ENCODE data around the gene ATAD5.
"Not testable (repeated sequence)": the region's sequence is repeated elsewhere in the genome, so short reads cannot be mapped to it uniquely, and the experiment has no call there.

Gene ATAD5, protein sequence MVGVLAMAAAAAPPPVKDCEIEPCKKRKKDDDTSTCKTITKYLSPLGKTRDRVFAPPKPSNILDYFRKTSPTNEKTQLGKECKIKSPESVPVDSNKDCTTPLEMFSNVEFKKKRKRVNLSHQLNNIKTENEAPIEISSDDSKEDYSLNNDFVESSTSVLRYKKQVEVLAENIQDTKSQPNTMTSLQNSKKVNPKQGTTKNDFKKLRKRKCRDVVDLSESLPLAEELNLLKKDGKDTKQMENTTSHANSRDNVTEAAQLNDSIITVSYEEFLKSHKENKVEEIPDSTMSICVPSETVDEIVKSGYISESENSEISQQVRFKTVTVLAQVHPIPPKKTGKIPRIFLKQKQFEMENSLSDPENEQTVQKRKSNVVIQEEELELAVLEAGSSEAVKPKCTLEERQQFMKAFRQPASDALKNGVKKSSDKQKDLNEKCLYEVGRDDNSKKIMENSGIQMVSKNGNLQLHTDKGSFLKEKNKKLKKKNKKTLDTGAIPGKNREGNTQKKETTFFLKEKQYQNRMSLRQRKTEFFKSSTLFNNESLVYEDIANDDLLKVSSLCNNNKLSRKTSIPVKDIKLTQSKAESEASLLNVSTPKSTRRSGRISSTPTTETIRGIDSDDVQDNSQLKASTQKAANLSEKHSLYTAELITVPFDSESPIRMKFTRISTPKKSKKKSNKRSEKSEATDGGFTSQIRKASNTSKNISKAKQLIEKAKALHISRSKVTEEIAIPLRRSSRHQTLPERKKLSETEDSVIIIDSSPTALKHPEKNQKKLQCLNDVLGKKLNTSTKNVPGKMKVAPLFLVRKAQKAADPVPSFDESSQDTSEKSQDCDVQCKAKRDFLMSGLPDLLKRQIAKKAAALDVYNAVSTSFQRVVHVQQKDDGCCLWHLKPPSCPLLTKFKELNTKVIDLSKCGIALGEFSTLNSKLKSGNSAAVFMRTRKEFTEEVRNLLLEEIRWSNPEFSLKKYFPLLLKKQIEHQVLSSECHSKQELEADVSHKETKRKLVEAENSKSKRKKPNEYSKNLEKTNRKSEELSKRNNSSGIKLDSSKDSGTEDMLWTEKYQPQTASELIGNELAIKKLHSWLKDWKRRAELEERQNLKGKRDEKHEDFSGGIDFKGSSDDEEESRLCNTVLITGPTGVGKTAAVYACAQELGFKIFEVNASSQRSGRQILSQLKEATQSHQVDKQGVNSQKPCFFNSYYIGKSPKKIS (N-terminal part only)

DNA sequence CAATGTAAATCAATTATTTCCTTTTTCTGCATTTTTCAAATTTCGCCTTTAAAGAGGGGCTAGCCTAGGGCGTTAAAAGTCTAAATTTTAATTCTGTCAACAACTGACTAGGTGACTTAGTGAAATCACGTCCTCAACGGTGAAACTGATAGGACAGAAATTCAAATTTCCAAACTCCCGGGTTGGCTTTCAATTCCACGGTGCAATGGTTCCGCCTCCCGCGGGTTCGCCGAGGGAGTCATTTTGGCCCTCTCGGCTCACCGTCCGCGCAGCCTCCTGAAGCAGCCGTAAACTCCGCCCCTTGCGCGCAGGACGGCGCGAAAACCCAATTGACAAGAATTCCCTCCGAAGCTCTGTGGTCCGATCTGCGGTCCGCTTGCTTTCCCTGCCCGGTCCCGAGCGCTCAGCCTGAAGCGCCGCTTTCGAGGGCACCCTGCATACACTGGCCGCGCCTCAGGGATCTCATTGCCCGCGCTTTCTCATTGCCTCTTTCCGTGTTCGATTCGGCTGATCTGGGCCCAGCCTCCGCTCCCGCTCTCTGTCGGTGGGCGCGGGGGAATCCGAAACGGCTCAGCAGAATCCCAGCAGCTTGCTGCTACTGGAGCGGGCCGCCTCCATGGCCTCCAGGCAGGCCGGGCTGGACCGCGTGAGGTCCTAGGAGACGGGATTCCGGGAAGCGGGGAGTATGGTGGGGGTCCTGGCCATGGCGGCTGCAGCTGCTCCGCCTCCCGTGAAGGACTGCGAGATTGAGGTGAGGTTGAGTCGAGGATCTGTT lies at the start of gene ATAD5:
Gene ATAD5 (plus strand): TSS at position 304 of the 775 bp plus-strand sequence. CDS start 382 bp downstream, at position 686.
- DNase-seq: peak; percentile 82 to 92

DNA sequence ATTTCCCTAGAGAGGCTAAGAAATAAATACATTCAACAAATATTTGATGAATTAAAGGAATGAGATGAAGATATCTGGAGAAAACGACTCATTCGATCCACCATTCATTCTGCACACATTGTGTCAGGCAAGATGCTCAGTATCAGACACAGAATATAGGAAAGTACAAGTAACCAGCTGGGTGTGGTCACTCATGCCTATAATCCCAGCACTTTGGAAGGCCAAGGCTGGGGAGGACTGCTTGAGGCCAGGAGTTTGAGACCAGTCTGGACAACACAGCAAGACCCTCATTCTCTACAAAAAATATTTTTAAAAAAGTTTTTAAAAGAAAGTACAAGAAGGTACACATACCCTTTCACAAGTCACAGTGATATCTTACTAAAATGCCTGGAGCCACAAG lies 49.6 kb upstream of the ATAD5 start:
- DNase-seq: no peak

DNA sequence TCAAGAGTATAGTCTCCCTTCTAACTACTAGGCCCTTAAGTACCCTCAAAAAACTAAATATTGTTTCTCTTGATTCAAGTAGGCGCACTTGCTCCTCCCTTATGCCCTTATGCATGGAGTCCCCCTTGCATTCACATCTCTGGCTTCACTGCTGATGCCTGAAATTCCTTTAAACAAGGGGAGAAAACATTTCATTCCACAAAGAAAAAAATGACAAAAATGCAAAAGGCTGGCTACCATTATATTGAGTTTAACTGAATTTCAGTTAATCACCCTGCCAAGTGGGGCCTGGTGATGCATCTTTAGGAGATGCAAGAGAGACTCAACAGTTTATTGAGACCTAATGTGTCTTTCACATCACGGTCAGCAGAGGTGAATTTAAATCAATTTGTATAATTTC lies 42.8 kb upstream of the ATAD5 start:
- DNase-seq: no peak

DNA sequence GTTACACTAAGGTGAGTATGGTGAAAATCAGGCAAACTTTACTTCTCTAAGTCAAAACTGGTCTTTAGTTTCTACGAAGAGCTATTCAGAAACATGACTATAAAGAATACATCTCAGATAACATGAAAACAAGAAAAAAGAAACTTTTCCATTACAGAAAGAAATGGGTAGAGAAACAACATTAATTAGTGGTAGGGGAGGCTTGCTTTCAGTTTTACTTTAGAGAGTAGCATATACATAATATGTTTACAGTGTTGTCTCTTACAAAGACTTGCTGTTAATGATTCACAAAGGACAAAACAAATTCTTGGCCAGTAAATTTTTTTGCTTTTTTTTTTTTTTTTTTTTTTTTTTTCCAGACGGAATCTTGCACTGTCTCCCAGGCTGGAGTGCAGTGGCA lies 41.5 kb upstream of the ATAD5 start:
- DNase-seq: no peak

DNA sequence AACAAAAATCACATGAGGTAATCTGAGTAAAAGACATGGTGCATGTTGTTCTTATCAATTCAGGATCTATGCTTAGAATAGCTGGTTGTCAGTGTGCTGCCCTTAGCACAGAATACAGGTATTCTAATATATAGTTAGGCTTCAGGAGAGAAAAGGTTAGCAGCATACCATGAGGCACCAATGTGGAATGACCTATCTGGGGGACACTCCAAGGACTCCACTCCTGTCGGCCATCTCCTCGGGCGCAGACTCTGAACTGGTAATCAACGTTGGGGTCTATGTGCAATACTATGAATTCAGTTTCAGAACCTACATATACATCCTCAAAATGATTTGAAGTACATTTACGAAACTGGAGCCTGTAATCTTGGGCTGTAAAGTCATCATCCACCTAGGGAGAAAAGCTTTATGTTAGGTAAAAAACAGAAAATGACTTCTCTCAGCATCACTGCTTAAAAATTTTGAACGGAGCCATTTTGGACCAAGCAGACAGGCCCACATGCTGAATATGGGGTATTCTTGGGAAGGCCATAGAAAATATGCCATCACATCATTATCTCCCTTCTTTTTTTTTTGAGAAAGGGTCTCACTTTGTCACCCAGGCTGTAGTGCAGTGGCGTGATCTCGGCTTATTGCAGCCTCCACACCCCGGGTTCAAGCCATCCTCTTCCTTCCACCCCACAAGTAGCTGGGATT lies 38.3 kb upstream of the ATAD5 start:
- no peak for DNase-seq

DNA sequence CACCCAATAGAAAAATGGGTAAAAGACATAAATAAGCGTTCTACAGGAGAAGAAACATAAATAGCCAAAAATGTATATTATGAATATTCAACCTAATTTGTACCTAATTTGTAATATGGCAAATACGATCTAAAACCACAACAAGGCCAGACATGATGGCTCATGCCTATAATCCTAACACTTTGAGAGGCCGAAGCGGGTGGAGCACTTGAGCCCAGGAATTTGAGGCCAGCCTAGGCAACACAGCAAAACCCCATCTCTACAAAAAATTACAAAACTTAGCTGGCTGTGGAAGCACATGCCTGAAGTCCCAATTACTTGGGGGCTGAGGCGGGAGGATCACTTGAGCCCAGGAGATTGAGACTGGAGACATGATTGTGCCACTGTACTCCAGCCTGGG lies 37.4 kb upstream of the ATAD5 start:
- no peak for DNase-seq

DNA sequence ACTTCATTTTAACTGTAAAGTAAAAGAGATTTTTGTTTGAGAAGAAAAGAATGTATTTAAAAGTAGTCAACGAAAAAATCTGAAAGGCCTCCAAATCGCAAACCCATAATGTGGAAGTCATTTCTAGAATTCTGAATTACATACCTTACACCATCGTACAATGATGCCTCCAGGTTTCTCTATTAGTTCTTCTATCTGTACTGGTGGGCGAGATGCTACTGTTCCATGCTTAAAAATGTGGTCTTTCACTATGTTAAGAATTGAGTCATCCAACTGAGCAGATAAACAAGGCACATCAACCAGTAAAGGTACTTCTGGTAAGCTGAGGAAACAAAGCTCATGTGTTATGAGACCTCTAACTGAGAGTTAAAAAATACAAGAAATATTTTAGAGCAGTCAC lies 35.8 kb upstream of the ATAD5 start:
- DNase-seq: no peak

DNA sequence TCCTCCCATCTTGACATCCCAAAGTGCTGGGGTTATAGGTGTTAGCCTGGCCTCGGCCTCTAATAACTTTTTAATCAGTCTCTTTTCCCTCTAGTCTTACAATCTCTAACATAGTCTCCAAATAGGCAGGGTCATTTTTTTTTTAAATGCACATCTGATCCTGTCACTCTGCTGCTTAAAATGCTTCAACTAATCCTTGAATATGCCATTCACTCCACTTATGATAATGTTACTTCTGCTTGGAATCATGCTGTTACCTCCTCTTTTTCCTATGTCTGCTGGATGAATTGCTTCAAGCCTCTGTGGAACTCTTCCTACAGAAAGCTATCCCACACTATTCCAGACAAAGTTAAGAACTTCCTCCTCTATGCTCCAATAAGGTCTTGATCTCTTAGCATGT lies 30.1 kb upstream of the ATAD5 start:
- no peak for DNase-seq

DNA sequence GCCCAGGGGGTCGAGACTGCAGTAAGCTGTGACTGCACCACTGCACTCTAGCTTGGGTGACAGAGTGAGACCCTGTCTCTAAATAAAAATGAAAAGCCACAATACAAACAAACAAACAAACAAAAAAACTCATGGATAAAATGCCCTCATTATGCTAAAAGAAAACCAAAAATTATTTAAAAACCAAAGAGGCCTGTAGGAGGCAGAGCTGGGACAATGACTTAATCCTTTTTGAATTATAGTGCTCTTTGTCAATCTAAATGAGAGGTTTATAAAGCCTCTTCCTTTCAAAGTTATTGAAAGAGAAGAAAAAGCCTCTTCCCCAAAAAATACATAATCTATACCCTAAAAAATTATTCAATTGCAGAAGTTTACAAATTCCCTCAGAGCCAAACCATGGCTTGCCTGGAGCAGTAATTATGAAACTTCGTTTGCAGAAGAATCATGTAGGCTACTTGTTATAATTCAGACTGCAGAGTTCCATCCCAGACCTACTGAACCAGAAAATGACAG lies 25.8 kb upstream of the ATAD5 start:
- no peak for DNase-seq

DNA sequence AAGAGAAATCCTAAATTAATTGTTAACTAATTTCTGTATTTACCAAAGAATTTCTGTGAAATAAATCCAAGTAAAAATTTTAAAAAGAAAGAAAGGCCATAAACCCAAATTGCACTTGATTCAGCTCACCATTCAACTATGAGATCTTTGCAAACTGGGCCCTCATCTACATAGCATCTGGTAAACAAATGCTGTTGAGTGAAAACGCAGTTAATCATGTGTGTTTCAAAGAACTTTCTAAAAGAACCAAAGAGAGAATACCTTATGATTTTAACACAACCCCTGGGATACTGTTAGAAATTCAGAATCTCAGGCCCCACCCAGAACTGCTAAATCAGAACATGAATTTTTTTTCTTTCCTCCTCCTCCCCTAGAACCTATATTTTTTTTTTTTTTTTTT lies 23.9 kb upstream of the ATAD5 start:
- no peak for DNase-seq

DNA sequence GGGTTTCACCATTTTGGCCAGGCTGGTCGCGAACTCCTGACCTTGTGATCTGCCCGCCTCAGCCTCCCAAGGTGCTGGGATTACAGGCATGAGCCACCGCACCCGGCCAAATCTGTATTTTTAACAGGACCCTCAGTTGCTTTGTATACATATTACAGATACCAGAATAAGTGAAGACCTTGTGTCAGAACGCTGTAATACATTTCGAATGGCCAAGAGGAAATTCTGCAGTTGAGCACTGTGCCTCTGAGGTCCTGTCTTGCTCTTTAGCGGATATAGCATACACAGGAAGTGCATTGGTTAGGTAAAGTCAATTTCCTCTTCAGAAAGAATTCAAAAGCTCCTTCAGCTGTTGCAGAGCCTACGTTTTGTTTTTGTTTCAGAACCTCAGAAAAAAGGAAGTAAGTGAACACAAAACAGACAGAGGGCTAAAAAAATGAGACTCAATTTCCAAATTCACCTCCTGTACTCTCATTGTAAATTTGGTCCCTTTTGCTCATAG lies 22.9 kb upstream of the ATAD5 start:
- DNase-seq: no peak

DNA sequence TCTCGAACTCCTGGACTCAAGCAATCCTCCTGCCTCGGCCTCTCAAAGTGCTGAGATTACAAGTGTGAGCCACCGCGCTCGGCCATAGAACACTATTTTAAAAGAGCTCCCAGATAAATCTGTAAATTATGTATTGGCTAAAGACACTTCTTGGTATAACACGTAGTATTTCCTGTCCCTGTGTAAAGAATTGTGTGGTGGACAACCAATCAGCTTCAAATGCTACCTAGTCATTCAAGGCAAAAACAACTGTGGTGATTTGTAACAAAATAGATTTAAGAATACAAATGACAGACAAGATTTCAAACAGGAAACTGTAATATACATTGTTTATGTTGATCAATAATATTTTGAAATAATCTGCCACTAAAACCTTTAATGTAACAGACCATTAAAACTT lies 21.9 kb upstream of the ATAD5 start:
- DNase-seq: no peak

DNA sequence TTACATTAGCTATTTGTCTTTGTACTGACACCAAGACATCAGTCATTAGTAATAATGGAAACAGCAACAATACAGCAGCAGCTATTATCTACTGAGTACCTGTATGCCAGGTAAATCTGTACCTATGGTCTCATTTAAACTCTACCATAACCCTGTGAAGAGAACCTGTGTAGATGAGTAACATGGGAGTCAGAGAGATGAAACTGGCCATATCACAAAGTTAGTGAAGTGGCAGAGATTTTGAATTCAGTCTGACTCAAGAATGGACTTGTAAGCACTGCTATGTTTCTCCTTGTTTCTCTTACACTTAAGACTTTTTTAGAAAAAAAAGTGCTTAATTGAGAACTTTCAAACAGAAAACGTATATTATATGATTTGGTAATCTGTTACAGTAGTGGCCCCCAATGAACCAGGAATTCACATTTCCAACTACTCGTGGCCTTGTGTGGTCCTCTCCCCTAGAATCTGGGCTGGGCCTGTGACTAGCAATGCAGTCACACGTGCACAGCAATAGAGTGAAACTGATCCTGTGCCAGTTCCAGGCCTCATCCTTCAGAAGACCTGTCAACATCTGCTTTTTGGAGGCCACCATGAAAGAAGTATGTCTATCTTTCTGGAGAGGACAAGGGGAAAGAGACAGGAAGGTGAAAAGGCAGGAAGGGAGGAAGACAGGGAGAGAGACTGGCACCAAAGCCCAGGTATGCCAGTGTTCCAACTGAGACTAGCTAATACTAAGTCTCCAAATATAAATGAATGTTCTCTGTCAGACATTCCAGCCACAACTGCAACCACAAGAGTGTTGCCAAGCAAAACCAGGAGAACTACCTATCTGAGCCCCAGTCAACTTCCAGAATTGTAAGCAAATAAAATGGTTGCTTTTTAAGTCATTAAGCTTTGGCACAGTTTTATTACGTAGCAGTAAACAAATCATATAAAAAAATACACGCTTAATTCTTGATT lies 19.3 kb upstream of the ATAD5 start:
- no peak for DNase-seq

DNA sequence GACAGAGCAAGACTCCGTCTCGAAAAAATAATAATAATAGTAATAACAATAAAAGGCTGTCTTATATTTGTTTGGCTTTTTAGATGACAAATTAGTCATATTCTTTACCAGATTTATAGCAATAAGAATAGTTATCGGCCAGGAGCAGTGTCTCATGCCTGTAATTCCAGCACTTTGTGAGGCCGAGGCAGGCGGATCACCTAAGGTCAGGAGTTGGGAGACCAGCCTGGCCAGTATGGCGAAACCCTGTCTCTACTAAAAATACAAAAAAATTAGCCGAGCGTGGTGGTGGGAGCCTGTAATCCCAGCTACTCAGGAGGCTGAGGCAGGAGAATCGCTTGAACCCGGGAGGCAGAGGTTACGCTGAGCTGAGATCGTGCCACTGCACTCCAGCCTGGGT lies 17.5 kb upstream of the ATAD5 start:
- DNase-seq: not testable (repeated sequence)

DNA sequence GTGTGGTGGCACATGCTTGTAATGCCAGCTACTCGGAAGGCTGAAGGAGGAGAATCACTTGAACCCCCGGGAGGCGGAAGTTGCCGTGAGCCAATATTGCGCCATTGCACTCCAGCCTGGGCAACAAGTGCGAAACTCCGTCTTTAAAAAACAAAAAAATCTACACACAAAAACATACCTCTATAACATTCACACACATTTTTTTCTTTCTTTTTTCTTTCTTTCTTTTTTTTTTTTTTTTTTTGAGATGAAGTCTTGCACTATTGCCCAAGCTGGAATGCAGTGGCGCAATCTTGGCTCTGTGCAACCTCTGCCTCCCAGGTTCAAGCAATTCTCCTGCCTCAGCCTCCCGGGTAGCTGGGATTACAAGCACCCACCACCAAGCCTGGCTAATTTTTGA lies 16.9 kb upstream of the ATAD5 start:
- DNase-seq: not testable (repeated sequence)

DNA sequence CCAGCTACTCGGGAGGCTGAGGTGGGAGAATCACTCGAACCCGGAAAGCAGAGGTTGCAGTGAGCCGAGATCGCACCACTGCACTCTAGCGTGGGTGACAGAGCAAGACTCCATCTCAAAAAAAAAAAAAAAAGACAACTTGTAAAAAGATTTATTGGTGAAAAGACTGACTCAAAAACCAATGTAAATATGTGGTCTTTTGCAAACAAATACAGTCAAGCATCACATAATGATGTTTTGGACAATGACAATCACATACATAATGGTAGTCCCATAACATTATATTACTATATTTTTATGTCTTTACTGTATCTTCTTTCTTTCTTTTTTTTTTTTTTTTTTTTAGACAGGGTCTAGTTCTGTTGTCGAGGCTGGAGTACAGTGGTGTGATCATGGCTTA lies 15.6 kb upstream of the ATAD5 start:
- DNase-seq: no peak

DNA sequence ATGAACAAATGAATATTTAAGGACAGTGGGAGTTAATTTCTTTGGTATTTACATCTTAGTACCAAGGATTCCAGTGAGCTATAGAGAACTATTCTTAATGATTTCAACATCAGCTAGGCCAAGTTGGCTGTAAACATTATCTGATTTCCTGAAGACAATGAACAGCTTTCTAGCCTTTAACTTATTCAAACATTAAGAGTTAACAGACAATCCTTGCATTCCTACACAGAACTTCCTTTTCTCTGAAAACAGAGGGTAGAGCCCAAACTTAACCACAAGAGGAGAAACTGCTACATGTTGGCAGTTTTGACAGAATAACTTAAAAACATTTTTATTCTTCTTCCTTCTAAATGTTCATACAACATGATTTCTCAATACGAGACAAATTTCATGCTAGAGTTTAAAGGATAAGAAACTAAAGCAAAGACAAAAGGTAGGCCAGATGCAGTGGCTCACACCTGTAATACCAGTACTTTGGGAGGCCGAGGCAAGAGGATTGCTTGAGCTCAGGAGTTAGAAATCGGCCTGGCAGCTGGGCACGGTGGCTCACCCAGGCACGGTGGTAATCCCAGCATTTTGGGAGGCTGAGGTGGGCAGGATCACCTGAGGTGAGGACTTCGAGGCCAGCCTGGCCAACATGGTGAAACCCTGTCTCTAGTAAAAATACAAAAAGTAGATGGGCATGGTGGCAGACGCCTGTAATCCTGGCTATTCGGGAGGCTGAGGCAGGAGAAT lies 11.6 kb upstream of the ATAD5 start:
- DNase-seq: no peak

DNA sequence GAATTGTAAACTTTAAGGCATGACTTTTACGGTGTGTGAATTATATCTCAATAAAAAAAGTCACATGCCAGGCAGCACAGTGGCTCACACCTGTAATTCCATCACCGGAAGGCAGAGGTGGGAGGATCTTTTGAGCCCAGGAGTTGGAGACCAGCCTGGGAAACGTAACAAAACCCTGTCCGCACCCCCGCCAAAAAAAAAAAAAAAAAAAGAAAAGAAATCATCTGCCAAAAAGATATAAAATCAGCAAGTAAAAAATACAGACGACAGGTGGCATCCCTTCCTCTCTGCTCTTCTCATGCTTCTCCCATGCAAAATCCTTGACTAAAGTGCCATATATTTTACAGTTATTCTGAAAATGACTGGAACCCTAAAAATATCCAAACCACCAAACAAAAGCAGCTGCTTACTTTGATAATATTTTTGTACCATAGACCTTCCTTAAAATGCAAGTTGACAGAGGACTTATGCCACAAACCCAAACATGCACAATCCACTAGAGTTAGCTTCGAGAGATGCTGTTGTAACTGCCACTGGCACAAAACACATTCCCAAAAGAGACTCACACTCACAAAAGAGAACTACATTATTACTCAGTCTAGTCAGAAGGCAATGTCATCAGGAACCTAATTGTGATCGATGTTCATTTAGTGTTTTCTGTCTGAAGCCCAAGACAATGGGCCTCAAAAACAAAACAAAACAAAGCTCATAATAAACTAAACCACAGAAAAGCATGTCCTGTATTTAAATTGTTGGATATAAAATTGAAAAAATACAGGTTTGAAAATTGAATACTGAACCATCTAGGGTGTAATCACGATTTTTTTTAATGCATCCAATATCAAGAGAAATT lies 9.7 kb upstream of the ATAD5 start:
- no peak for DNase-seq

DNA sequence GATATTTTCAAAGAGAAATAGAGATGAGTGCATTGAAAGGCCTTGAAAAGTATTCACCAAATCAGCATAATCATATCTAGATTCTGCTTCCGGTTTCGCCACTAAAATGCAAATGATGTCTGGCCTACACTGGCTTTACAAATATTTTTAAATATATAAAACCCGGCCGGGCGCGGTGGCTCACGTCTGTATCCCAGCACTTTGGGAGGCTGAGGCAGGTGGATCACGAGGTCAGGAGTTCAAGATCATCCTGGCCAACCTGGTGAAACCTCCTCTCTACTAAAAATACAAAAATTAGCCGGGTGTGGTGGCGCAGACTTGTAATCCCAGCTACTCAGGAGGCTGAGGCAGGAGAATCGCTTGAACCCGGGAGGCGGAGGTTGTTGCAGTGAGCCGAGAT lies 8.8 kb upstream of the ATAD5 start:
- not testable (repeated sequence) for DNase-seq
